GM23338 (cell line): ENCODE results near the gene NMS.

ENCODE experiments used
- EZH2 ChIP-seq: fragments of 200-600 bp; sonication (generic); IDR thresholded peaks from one replicate; pipeline ENCODE4 v1.8.0; 2017; ENCODE audit warnings: antibody characterized with exemption, mild to moderate bottlenecking, low read depth; ENCODE audit not compliant: unreplicated experiment
- EZH2phosphoT487 ChIP-seq: fragments of 200-600 bp; sonication (generic); IDR thresholded peaks from one replicate; pipeline ENCODE4 v1.8.1; 2018; ENCODE audit warnings: antibody characterized with exemption; ENCODE audit not compliant: unreplicated experiment
- JUNB ChIP-seq: IDR thresholded peaks from one replicate; pipeline ENCODE4 v1.6.1; 2016; ENCODE audit warnings: antibody characterized with exemption; ENCODE audit not compliant: unreplicated experiment
- POLR2AphosphoS5 ChIP-seq: IDR thresholded peaks from 2 replicates; pipeline ENCODE4 v1.6.1; 2016; ENCODE audit warnings: antibody characterized with exemption, low read depth
- TF ChIP-seq, protein P1 (sequence below), 2 experiments: fragments of 200-600 bp in 1 of 2; sonication (generic) in 1 of 2; conservative IDR thresholded peaks; 2 replicates each; pipeline versions ENCODE4 v1.5.1 to v1.6.1; 2016 to 2017; ENCODE audit warnings: antibody characterized with exemption in 2 of 2, low read depth in 2 of 2, mild to moderate bottlenecking in 2 of 2, moderate library complexity in 1 of 2
- TF ChIP-seq, protein P2 (sequence below): IDR thresholded peaks from one replicate; pipeline ENCODE4 v1.6.1; 2018; ENCODE audit warnings: antibody characterized with exemption; ENCODE audit not compliant: unreplicated experiment
- TF ChIP-seq, protein P3 (sequence below): IDR thresholded peaks from 2 replicates; pipeline ENCODE4 v1.6.1; 2016; ENCODE audit warnings: antibody characterized with exemption

DNA sequence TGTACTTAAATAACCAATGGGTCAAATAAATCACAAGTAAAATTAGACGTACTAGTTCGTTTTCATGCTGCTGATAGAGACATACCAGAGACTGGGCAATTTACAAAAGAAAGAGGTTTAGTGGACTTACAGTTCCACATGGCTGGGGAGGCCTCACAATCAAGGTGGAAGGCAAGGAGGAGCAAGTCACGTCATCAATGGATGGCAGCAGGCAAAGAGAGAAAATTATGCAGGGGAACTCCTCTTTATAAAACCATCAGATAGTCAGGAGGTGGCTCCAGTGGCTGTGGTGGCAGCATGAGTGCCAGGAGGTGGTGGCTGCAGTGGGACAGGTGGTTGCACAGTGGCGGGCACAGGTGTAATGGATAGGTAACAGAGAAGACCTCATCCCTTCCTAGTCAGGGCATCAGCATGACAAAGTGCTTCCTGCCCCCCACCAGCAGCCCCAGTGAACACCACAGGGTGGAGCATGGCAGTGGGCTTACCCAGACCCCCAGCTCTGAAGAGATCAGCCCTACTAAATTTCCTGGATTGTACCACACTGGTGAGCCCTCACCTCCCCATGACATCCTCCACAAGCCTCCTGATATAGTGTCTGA lies 45.9 kb upstream of the NMS start:
- TF ChIP-seq, protein P1, sequence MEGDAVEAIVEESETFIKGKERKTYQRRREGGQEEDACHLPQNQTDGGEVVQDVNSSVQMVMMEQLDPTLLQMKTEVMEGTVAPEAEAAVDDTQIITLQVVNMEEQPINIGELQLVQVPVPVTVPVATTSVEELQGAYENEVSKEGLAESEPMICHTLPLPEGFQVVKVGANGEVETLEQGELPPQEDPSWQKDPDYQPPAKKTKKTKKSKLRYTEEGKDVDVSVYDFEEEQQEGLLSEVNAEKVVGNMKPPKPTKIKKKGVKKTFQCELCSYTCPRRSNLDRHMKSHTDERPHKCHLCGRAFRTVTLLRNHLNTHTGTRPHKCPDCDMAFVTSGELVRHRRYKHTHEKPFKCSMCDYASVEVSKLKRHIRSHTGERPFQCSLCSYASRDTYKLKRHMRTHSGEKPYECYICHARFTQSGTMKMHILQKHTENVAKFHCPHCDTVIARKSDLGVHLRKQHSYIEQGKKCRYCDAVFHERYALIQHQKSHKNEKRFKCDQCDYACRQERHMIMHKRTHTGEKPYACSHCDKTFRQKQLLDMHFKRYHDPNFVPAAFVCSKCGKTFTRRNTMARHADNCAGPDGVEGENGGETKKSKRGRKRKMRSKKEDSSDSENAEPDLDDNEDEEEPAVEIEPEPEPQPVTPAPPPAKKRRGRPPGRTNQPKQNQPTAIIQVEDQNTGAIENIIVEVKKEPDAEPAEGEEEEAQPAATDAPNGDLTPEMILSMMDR (conservative IDR thresholded peaks at IDR 0.05; ENCODE audit: low read depth in 2 of 2): no peak
- TF ChIP-seq EZH2 (no peak), EZH2phosphoT487 (no peak), POLR2AphosphoS5 (no peak), JUNB (no peak)
- TF ChIP-seq, protein P2, sequence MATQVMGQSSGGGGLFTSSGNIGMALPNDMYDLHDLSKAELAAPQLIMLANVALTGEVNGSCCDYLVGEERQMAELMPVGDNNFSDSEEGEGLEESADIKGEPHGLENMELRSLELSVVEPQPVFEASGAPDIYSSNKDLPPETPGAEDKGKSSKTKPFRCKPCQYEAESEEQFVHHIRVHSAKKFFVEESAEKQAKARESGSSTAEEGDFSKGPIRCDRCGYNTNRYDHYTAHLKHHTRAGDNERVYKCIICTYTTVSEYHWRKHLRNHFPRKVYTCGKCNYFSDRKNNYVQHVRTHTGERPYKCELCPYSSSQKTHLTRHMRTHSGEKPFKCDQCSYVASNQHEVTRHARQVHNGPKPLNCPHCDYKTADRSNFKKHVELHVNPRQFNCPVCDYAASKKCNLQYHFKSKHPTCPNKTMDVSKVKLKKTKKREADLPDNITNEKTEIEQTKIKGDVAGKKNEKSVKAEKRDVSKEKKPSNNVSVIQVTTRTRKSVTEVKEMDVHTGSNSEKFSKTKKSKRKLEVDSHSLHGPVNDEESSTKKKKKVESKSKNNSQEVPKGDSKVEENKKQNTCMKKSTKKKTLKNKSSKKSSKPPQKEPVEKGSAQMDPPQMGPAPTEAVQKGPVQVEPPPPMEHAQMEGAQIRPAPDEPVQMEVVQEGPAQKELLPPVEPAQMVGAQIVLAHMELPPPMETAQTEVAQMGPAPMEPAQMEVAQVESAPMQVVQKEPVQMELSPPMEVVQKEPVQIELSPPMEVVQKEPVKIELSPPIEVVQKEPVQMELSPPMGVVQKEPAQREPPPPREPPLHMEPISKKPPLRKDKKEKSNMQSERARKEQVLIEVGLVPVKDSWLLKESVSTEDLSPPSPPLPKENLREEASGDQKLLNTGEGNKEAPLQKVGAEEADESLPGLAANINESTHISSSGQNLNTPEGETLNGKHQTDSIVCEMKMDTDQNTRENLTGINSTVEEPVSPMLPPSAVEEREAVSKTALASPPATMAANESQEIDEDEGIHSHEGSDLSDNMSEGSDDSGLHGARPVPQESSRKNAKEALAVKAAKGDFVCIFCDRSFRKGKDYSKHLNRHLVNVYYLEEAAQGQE: no peak
- TF ChIP-seq, protein P3, sequence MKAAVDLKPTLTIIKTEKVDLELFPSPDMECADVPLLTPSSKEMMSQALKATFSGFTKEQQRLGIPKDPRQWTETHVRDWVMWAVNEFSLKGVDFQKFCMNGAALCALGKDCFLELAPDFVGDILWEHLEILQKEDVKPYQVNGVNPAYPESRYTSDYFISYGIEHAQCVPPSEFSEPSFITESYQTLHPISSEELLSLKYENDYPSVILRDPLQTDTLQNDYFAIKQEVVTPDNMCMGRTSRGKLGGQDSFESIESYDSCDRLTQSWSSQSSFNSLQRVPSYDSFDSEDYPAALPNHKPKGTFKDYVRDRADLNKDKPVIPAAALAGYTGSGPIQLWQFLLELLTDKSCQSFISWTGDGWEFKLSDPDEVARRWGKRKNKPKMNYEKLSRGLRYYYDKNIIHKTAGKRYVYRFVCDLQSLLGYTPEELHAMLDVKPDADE: no peak
